HepG2 (cell line): Measurements from ENCODE around the gene HECTD4. TPM values are rescaled to one million over a fixed set of nuclear protein-coding genes. Genes with fewer than 3 reads are reported as not detected.

Source experiments
- BCL3 ChIP-seq: sonication (generic); formaldehyde crosslinking; IDR thresholded peaks from 2 replicates; pipeline ENCODE4 v1.5.1; 2020; ENCODE audit warnings: mild to moderate bottlenecking, missing genetic modification reagents, moderate library complexity
- BCL6 ChIP-seq: IDR thresholded peaks from 2 replicates; pipeline ENCODE4 v1.6.1; 2016; ENCODE audit warnings: missing genetic modification reagents, missing compliant biosample characterization
- FOXA3 ChIP-seq: IDR thresholded peaks from 2 replicates; pipeline ENCODE4 v1.6.1; 2016; ENCODE audit warnings: missing genetic modification reagents, missing compliant biosample characterization
- FOXP4 ChIP-seq: sonication (generic); formaldehyde crosslinking; IDR thresholded peaks from 2 replicates; pipeline ENCODE4 v1.4.0; 2020; ENCODE audit warnings: missing genetic modification reagents
- HOXD1 ChIP-seq: sonication (generic); formaldehyde crosslinking; IDR thresholded peaks from 2 replicates; pipeline ENCODE4 v1.5.0; 2020; ENCODE audit warnings: missing genetic modification reagents
- MTA1 ChIP-seq: sonication (generic); formaldehyde crosslinking; IDR thresholded peaks from 2 replicates; pipeline ENCODE4 v1.4.0; 2020; ENCODE audit warnings: missing genetic modification reagents, mild to moderate bottlenecking, borderline replicate concordance
- REPIN1 ChIP-seq: sonication (generic); formaldehyde crosslinking; IDR thresholded peaks from 2 replicates; pipeline ENCODE4 v1.8.0; 2022; ENCODE audit warnings: missing genetic modification reagents, low read depth, mild to moderate bottlenecking, borderline replicate concordance
- SAFB2 ChIP-seq: sonication (generic); formaldehyde crosslinking; IDR thresholded peaks from 2 replicates; pipeline ENCODE4 v1.5.1; 2020; ENCODE audit warnings: missing genetic modification reagents, low read depth, mild to moderate bottlenecking, borderline replicate concordance
- TERF1 ChIP-seq: sonication (generic); formaldehyde crosslinking; IDR thresholded peaks from 2 replicates; pipeline ENCODE4 v1.8.0; 2022; ENCODE audit warnings: mild to moderate bottlenecking, missing genetic modification reagents, moderate library complexity
- THRA ChIP-seq: sonication (generic); formaldehyde crosslinking; IDR thresholded peaks from 2 replicates; pipeline ENCODE4 v1.4.0; 2020; ENCODE audit warnings: missing genetic modification reagents, borderline replicate concordance
- TRAFD1 ChIP-seq: sonication (generic); formaldehyde crosslinking; IDR thresholded peaks from 2 replicates; pipeline ENCODE4 v1.5.1; 2020; ENCODE audit warnings: missing genetic modification reagents, mild to moderate bottlenecking, borderline replicate concordance
- U2AF1 ChIP-seq: fragments of 200-400 bp; formaldehyde crosslinking; optimal IDR thresholded peaks from 2 replicates; pipeline ENCODE3; 2017; ENCODE audit warnings: mild to moderate bottlenecking, low read depth, low read length
- ZFYVE20 ChIP-seq: sonication (generic); formaldehyde crosslinking; IDR thresholded peaks from 2 replicates; pipeline ENCODE4 v1.8.0; 2023; ENCODE audit warnings: low read depth, mild to moderate bottlenecking, moderate library complexity, missing genetic modification reagents, borderline replicate concordance
- ZNF275 ChIP-seq: sonication (generic); formaldehyde crosslinking; IDR thresholded peaks from 2 replicates; pipeline ENCODE4 v1.8.0; 2022; ENCODE audit warnings: missing genetic modification reagents, mild to moderate bottlenecking, inconsistent platforms, borderline replicate concordance
- ZNF432 ChIP-seq: sonication (generic); formaldehyde crosslinking; IDR thresholded peaks from 2 replicates; pipeline ENCODE4 v1.5.0; 2020; ENCODE audit warnings: missing genetic modification reagents, mild to moderate bottlenecking, borderline replicate concordance
- ZNF446 ChIP-seq: sonication (generic); formaldehyde crosslinking; IDR thresholded peaks from 2 replicates; pipeline ENCODE4 v1.5.0; 2020; ENCODE audit warnings: mild to moderate bottlenecking, missing genetic modification reagents
- ZNF557 ChIP-seq: sonication (generic); formaldehyde crosslinking; IDR thresholded peaks from 2 replicates; pipeline ENCODE4 v1.4.0; 2020; ENCODE audit warnings: missing genetic modification reagents
- ZSCAN22 ChIP-seq: sonication (generic); formaldehyde crosslinking; IDR thresholded peaks from 2 replicates; pipeline ENCODE4 v1.4.0; 2020; ENCODE audit warnings: mild to moderate bottlenecking, missing genetic modification reagents
- polyA plus RNA-seq, 8 experiments: library from polyadenylated mRNA; depleted of rRNA in 3 of 8; stranded (reverse) in 7 of 8; unstranded in 1 of 8; fragments of >200 nt; fragmentation: Illumina TruSeq in 4 of 8; extraction: Trizol in 4 of 8; gene quantifications; 2 replicates each; pipeline versions ENCODE4 v1.2.1 to v1.2.3, GENCODE V29; 2011 to 2016; ENCODE audit warnings: low read depth in 4 of 8, missing spikeins in 1 of 8, mixed read lengths in 1 of 8; ENCODE audit not compliant: insufficient read depth in 1 of 8
- total RNA-seq, 5 experiments: library from RNA; depleted of rRNA; stranded (reverse); fragments of >200 nt; fragmentation: Illumina TruSeq; extraction: Trizol; gene quantifications; 2 replicates each; pipeline ENCODE4 v1.2.3, GENCODE V29; 2016; ENCODE audit warnings: low read depth in 1 of 5

Gene HECTD4
- total and polyA plus RNA-seq, 2 of the 13 experiments (the other 11 are each of a cell fraction or from before 2014, with no cell fraction given), result 9.0 to 11.4 TPM

GRCh38 chr12:112418608-112419296 is 36.5 kb upstream of the HECTD4 start, which contains the start of gene PTPN11 (continued):
- TF ChIP-seq HOXD1 (CRISPR knock-in tag) (peak; percentile 30; the same call in 1 of the 2 replicates), TRAFD1 (no peak), SAFB2 (no peak), FOXP4 (CRISPR knock-in tag) (peak; percentile 33; the same call in 1 of the 2 replicates), ZSCAN22 (CRISPR knock-in tag) (no peak), ZNF275 (CRISPR knock-in tag) (no peak), U2AF1 (no peak), FOXA3 (CRISPR knock-in tag) (peak; percentile 54; the same call in 1 of the 2 replicates), REPIN1 (CRISPR knock-in tag) (peak; percentile 50; the same call in 1 of the 2 replicates), BCL6 (CRISPR knock-in tag) (peak; percentile 39; the same call in 1 of the 2 replicates), MTA1 (CRISPR knock-in tag) (peak; percentile 86; the same call in 1 of the 2 replicates), ZNF557 (CRISPR knock-in tag) (no peak), ZFYVE20 (CRISPR knock-in tag) (no peak), ZNF446 (CRISPR knock-in tag) (no peak), ZNF432 (no peak), BCL3 (CRISPR knock-in tag) (peak; percentile 63; the same call in 1 of the 2 replicates), TERF1 (no peak), THRA (CRISPR knock-in tag) (0 out of 2 replicates have a peak, but pooled peaks have one; percentile 47)
